HL-60 (cell line): Measurements from ENCODE around the gene TUBB2A.
"Not testable (repeated sequence)": the region's sequence is repeated elsewhere in the genome, so short reads cannot be mapped to it uniquely, and the experiment has no call there.

Source experiments
- DNase-seq, 2 experiments: peaks; one replicate each; pipeline ENCODE4 v3.0.0-alpha.2; 2010 to 2020; ENCODE audit warnings: low read depth in 1 of 2, low spot score in 1 of 2
- H3K27ac ChIP-seq: fragments of 250-450 bp; sonication (Bioruptor Pico); replicated peaks from 2 replicates; pipeline ENCODE4 v1.5.1; 2020; ENCODE audit warnings: mild to moderate bottlenecking, moderate library complexity
- H3K27me3 ChIP-seq: fragments of 250-450 bp; sonication (Bioruptor Pico); 2 replicates; pipeline ENCODE4 v1.5.1; 2021; ENCODE audit warnings: mild to moderate bottlenecking, moderate library complexity; ENCODE audit not compliant: insufficient read depth, poor library complexity, severe bottlenecking
- H3K4me3 ChIP-seq: replicated peaks from 2 replicates; pipeline ENCODE4 v1.5.1; 2011; ENCODE audit warnings: mild to moderate bottlenecking, control low read depth, low read length; ENCODE audit not compliant: insufficient read depth
- CTCF ChIP-seq: IDR thresholded peaks from one replicate; pipeline ENCODE4 v1.5.1; 2011; ENCODE audit warnings: low read length, control low read depth, inconsistent platforms; ENCODE audit not compliant: insufficient read depth
- GABPA ChIP-seq: IDR thresholded peaks from 2 replicates; pipeline ENCODE4 v1.6.1; 2012; ENCODE audit warnings: low read depth
- POLR2AphosphoS5 ChIP-seq: IDR thresholded peaks from 2 replicates; pipeline ENCODE4 v1.6.1; 2012; ENCODE audit warnings: low read depth
- SPI1 ChIP-seq: IDR thresholded peaks from 2 replicates; pipeline ENCODE4 v1.6.1; 2012; ENCODE audit warnings: low read depth, mild to moderate bottlenecking, borderline replicate concordance
- TF ChIP-seq, protein P1 (sequence below): IDR thresholded peaks from 2 replicates; pipeline ENCODE4 v1.6.1; 2012; ENCODE audit warnings: low read depth; ENCODE audit not compliant: insufficient replicate concordance

The TUBB2A gene

GRCh38 chr6:3199382-3199781 is 42.0 kb upstream of the TUBB2A start:
- no peak for DNase-seq
- Histone ChIP-seq H3K27ac (no peak overlapping the region), H3K4me3 (no peak overlapping the region), H3K27me3 (no peaks in the 10 kb centered on the region)
- TF ChIP-seq CTCF (no peak), POLR2AphosphoS5 (no peak)

DNA sequence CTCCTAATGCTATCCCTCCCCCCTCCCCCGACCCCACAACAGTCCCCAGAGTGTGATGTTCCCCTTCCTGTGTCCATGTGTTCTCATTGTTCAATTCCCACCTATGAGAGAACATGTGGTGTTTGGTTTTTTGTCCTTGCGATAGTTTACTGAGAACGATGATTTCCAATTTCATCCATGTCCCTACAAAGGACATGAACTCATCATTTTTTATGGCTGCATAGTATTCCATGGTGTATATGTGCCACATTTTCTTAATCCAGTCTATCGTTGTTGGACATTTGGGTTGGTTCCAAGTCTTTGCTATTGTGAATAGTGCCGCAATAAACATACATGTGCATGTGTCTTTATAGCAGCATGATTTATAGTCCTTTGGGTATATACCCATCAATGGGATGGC is 40.4 kb upstream of the TUBB2A start:
- DNase-seq, H3K4me3 ChIP-seq, H3K27ac ChIP-seq, H3K27me3 ChIP-seq: not testable (repeated sequence)

DNA sequence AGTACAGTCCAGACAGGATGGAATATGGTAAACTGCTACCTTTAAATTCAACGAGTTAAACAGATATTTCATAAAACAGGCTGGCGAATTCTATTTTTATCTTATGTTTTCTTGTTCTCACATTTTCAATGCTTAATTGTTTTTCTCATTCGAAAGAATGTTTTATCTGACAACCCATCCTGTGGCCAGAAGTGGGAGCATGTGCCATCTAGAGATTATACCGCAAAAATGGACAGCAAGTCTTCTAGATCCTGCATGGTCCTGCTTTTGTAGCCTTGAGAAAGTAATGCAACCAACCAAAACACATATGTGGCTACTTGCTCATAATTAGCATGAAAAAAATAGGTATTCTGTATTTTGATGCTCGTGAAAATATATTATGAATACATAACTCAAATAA is 39.4 kb upstream of the TUBB2A start:
- no peak for TF ChIP-seq CTCF
- TF ChIP-seq, protein P1, sequence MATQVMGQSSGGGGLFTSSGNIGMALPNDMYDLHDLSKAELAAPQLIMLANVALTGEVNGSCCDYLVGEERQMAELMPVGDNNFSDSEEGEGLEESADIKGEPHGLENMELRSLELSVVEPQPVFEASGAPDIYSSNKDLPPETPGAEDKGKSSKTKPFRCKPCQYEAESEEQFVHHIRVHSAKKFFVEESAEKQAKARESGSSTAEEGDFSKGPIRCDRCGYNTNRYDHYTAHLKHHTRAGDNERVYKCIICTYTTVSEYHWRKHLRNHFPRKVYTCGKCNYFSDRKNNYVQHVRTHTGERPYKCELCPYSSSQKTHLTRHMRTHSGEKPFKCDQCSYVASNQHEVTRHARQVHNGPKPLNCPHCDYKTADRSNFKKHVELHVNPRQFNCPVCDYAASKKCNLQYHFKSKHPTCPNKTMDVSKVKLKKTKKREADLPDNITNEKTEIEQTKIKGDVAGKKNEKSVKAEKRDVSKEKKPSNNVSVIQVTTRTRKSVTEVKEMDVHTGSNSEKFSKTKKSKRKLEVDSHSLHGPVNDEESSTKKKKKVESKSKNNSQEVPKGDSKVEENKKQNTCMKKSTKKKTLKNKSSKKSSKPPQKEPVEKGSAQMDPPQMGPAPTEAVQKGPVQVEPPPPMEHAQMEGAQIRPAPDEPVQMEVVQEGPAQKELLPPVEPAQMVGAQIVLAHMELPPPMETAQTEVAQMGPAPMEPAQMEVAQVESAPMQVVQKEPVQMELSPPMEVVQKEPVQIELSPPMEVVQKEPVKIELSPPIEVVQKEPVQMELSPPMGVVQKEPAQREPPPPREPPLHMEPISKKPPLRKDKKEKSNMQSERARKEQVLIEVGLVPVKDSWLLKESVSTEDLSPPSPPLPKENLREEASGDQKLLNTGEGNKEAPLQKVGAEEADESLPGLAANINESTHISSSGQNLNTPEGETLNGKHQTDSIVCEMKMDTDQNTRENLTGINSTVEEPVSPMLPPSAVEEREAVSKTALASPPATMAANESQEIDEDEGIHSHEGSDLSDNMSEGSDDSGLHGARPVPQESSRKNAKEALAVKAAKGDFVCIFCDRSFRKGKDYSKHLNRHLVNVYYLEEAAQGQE: no peak
- TF ChIP-seq SPI1: no peak
- no peak for TF ChIP-seq GABPA
- no peak for TF ChIP-seq POLR2AphosphoS5
- no peak for DNase-seq
- no peak overlapping the region for H3K27ac ChIP-seq
- H3K27me3 ChIP-seq: no peaks in the 10 kb centered on the region
- H3K4me3 ChIP-seq: no peak overlapping the region

GRCh38 chr6:3195695-3196497 is 38.6 kb upstream of the TUBB2A start:
- DNase-seq: peak in 1 of 2 experiments; percentile 17
- Histone ChIP-seq H3K4me3 (no peak overlapping the region), H3K27ac (no peak overlapping the region), H3K27me3 (no peaks in the 10 kb centered on the region)
- TF ChIP-seq SPI1 (peak; percentile 83), POLR2AphosphoS5 (no peak)

- Histone ChIP-seq H3K27ac (no peak overlapping the region), H3K4me3 (no peak overlapping the region), H3K27me3 (no peaks in the 10 kb centered on the region)
- TF ChIP-seq, protein P1: no peak
- no peak for TF ChIP-seq SPI1
- no peak for TF ChIP-seq GABPA
- TF ChIP-seq CTCF: no peak
- TF ChIP-seq POLR2AphosphoS5: no peak
- DNase-seq: no peak
These were observed 38.0 kb upstream of the TUBB2A start for GRCh38 chr6:3195420-3195694.
